Thoracic aorta (tissue), 2 donors: ENCODE measurements around the gene RIMBP2. TPM values are rescaled to one million over a fixed set of nuclear protein-coding genes. Genes with fewer than 3 reads are reported as not detected.

ENCODE experiments used
- ATAC-seq: fragments of 150-250 bp; one replicate; pipeline ENCODE4 v1.8.0; 2017; ENCODE audit warnings: low read depth; ENCODE audit not compliant: insufficient number of reproducible peaks, low FRiP score
- DNase-seq: peaks from one replicate; pipeline ENCODE4 v3.0.0-alpha.2; 2020; ENCODE audit warnings: low spot score
- H3K27ac ChIP-seq, 2 donors: fragments of 200-600 bp; sonication (generic); 1 replicate in 1 of 2; 2 replicates in 1 of 2; pipeline ENCODE4 v1.5.1; 2016; ENCODE audit warnings: mild to moderate bottlenecking in 2 of 2, moderate library complexity in 2 of 2
- H3K27me3 ChIP-seq: fragments of 200-600 bp; sonication (generic); replicated peaks from 2 replicates; pipeline ENCODE4 v1.6.0; 2016; ENCODE audit warnings: mild to moderate bottlenecking; ENCODE audit not compliant: insufficient read depth
- H3K36me3 ChIP-seq: fragments of 200-600 bp; sonication (generic); one replicate; pipeline ENCODE4 v1.5.1; 2016
- H3K4me1 ChIP-seq, 2 donors: fragments of 200-600 bp; sonication (generic); 1 replicate in 1 of 2; 2 replicates in 1 of 2; pipeline versions ENCODE4 v1.5.1 to v1.6.0; 2016; ENCODE audit warnings: low read depth in 2 of 2, mild to moderate bottlenecking in 1 of 2; ENCODE audit not compliant: control insufficient read depth in 1 of 2
- H3K4me3 ChIP-seq: fragments of 200-600 bp; sonication (generic); 2 replicates; pipeline ENCODE4 v1.5.1; 2016; ENCODE audit warnings: mild to moderate bottlenecking
- H3K9me3 ChIP-seq: fragments of 200-600 bp; sonication (generic); 2 replicates; pipeline ENCODE4 v1.5.1; 2016
- total RNA-seq, 2 donors: library from RNA; depleted of rRNA; stranded (reverse); fragments of >200 nt; gene quantifications; one replicate each; pipeline versions ENCODE4 v1.1.0 to v1.2.3, GENCODE V29; 2016
- TF ChIP-seq, protein P1 (sequence below): fragments of 200-600 bp; sonication (generic); IDR thresholded peaks from one replicate; pipeline ENCODE4 v1.5.1; 2019; ENCODE audit warnings: antibody characterized with exemption

RIMBP2 gene
- total RNA-seq, 2 donors from 2014 or later: 0.54 to 0.92 TPM

DNA sequence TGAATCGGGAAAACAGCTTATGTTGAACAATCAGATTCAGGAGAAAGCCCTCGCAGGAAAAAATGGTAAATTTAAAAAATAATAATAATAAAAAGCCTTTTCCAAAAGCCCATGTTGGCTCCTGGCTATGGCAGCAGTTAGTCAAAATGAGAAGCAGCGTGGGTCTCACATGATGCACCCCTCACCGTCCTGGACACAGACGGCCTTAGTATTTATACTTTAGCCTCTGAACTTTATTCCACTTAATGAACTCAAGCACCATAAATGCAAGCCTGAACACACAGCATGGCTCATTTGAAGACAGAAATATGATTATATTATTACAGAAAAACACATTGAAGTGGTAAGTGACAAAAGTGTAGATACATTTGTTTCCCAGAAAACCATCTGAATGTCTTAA is 160.9 kb downstream of the RIMBP2 start:
- Histone ChIP-seq H3K4me3 (no peak overlapping the region), H3K27ac (no peak overlapping the region), H3K27me3 (no peaks in the 10 kb centered on the region), H3K36me3 (no peaks in the 10 kb centered on the region), H3K9me3 (no peaks in the 10 kb centered on the region), H3K4me1 (no peaks in the 10 kb centered on the region)
- TF ChIP-seq, protein P1, sequence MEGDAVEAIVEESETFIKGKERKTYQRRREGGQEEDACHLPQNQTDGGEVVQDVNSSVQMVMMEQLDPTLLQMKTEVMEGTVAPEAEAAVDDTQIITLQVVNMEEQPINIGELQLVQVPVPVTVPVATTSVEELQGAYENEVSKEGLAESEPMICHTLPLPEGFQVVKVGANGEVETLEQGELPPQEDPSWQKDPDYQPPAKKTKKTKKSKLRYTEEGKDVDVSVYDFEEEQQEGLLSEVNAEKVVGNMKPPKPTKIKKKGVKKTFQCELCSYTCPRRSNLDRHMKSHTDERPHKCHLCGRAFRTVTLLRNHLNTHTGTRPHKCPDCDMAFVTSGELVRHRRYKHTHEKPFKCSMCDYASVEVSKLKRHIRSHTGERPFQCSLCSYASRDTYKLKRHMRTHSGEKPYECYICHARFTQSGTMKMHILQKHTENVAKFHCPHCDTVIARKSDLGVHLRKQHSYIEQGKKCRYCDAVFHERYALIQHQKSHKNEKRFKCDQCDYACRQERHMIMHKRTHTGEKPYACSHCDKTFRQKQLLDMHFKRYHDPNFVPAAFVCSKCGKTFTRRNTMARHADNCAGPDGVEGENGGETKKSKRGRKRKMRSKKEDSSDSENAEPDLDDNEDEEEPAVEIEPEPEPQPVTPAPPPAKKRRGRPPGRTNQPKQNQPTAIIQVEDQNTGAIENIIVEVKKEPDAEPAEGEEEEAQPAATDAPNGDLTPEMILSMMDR: no peak
- DNase-seq: no peak
- ATAC-seq: no peak

DNA sequence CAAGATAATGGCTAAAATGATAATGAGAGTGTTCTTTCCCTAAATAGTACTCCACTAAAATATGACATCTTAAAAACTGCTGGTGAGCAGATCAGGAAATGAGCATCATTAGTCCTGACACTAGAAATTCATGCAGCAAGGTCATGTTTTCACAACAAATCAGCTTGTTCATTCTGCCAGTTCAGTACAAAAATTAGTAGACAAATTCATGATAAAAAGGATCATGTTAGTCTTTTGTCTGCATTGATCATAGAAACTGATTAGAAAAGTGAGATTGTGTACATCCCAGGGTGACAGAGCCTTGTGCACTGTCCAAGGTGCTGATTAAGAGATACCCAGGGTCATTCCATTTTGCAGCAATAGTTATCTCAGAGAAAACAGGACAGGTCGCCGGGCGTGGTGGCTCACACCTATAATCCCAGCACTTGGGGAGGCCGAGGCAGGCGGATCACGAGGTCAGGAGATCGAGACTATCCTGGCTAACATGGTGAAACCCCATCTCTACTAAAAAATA is 163.6 kb downstream of the RIMBP2 start:
- Histone ChIP-seq H3K27ac (no peak overlapping the region), H3K36me3 (no peaks in the 10 kb centered on the region), H3K4me3 (no peak overlapping the region), H3K9me3 (no peaks in the 10 kb centered on the region), H3K27me3 (no peaks in the 10 kb centered on the region), H3K4me1 (no peaks in the 10 kb centered on the region)
- ATAC-seq (no peak), DNase-seq (no peak)
- TF ChIP-seq, protein P1: no peak

DNA sequence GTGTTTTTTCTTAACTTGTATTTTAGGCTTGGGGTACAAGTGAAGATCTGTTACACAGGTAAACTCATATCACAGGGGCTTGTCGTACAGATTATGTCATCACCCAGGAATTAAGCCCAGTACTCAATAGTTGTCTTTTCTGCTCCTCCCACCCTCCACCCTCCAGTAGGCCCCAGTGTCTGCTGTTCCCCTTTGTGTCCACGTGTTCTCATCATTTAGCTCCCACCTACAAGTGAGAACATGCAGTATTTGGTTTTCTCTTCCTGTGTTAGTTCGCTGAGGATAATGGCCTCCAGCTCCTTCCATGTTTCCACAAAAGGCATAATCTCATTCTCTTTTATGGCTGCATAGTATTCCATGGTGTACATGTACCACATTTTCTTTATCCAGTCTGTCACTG is 166.7 kb downstream of the RIMBP2 start:
- Histone ChIP-seq H3K4me1 (no peaks in the 10 kb centered on the region), H3K4me3 (no peak overlapping the region), H3K9me3 (no peaks in the 10 kb centered on the region), H3K36me3 (no peaks in the 10 kb centered on the region), H3K27ac (no peak overlapping the region), H3K27me3 (no peaks in the 10 kb centered on the region)
- no peak for DNase-seq
- no peak for ATAC-seq
- TF ChIP-seq, protein P1: no peak

DNA sequence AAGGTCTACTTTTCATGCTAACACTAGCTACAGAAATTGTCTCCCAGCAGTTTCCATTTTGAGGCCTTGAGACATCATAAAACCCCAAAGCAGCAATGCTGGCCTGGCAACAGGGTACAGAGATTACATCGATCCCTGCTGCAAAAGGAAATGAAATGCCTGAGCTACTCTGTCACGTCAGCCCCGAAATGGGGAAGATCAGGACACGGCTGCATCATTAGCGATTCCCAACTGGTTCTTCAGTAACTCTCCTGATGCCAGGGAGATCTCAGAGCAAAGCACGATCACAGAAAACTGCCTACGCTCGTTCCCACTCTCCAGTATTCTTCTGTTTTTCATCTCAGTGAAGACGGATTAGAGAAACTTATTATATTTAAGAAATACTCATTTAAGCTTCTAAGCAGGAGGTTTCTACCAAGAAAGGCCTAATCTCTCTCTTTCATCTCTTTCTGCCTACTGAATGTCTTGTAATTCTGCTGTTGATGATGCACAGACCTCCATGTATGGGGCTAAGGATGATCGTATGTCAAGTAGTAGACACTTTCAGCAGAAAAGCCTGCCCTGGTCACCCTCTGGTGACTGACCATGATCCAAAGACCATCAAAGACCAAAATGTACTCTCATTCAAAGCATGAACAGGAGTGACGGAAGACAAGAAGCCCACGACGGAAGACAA is 168.5 kb downstream of the RIMBP2 start:
- Histone ChIP-seq H3K36me3 (no peaks in the 10 kb centered on the region), H3K9me3 (no peaks in the 10 kb centered on the region), H3K27me3 (no peaks in the 10 kb centered on the region), H3K4me3 (no peak overlapping the region), H3K27ac (no peak overlapping the region), H3K4me1 (no peaks in the 10 kb centered on the region)
- ATAC-seq: no peak
- TF ChIP-seq, protein P1: no peak
- DNase-seq: no peak

DNA sequence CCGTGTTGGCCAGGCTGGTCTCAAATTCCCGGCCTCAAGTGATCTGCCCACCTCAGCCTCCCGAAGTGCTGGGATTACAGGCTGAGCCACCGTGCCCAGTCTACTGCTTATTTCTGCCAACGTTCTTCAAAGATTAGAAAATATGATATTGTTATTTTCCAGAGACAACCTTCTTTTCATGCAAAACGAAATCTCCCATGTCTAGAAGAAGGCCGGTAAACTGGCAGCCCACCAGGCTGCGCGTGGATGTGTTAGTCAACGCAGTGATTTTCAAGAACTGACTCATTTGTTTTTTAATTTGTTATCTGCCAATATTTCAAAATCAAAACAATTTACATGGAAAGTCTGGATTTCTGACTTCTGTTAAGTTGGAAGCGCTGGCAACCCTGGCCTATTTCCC is 169.6 kb downstream of the RIMBP2 start:
- Histone ChIP-seq H3K27ac (no peak overlapping the region), H3K4me1 (no peaks in the 10 kb centered on the region), H3K4me3 (no peak overlapping the region), H3K36me3 (no peaks in the 10 kb centered on the region), H3K27me3 (no peaks in the 10 kb centered on the region), H3K9me3 (no peaks in the 10 kb centered on the region)
- DNase-seq (no peak), ATAC-seq (no peak)
- TF ChIP-seq, protein P1: no peak
